GM19467 (cell line): Measurements from ENCODE around the gene PCBP3.
"Not testable (repeated sequence)": the region's sequence is repeated elsewhere in the genome, so short reads cannot be mapped to it uniquely, and the experiment has no call there.

ENCODE experiments used
- ATAC-seq: cut with Tn5 transposase; IDR thresholded peaks from one replicate; pipeline ENCODE4 v1.9.1; 2021; ENCODE audit warnings: mild to moderate bottlenecking, moderate library complexity; ENCODE audit not compliant: unreplicated experiment

PCBP3 gene

GRCh38 chr21:45662623-45663245 lies 19.2 kb downstream of the PCBP3 start:
- ATAC-seq: not testable (repeated sequence)

DNA sequence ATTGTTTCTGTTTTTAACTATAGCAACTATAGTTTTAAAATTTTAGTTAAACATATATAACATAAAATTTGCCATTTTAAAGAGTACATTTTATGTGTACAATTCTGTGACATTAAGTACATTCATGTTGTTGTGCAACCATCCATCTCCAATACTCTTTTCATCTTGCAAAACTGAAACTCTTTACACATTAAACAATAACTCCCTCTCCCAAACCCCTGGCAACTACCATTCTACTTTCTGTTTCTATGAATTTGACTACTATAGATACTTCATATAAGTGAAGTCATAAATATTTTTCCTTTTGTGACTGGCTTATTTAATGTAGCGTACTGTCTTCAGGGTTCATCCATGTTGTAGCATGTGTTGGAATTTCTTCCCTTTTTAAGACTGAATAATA lies 25.9 kb downstream of the PCBP3 start:
- ATAC-seq: no peak

DNA sequence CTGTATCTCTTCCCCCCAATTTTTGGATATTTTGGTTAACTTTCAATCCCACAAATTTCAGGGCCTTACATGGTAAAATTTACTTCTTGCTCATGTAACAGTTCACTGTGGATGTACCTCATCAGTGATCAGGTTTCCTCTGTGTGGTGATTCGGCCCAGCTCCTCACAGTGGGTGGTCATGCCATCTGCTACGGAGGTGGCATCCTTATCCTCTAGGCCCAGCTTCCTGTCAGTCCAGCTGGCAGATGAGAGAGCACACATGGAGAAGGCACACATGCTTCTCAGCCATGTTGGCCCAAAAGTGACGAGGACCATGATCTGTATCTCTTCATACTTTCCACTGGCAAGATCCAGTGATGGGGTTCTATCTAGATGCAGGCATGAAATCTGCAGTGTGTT lies 27.2 kb downstream of the PCBP3 start:
- no peak for ATAC-seq

GRCh38 chr21:45678790-45679189 lies 35.3 kb downstream of the PCBP3 start:
- ATAC-seq: not testable (repeated sequence)

DNA sequence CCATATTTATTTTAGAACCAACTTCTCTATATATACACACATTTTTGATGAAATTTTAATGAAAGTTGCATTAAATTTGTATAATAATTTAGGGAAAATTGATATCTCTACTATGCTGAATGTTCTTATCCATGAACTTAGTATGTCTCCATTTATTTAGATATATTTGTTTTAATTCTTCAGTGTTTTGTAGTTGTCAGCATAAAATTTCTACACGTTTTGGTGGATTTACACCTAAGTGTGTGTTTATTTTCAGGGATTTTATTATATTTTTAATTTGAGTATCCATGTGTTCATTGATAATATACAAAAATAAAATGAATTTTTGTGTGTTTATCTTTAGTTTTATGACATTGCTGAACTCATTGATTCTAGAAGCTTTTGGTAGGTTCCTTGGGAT lies 36.7 kb downstream of the PCBP3 start:
- no peak for ATAC-seq

DNA sequence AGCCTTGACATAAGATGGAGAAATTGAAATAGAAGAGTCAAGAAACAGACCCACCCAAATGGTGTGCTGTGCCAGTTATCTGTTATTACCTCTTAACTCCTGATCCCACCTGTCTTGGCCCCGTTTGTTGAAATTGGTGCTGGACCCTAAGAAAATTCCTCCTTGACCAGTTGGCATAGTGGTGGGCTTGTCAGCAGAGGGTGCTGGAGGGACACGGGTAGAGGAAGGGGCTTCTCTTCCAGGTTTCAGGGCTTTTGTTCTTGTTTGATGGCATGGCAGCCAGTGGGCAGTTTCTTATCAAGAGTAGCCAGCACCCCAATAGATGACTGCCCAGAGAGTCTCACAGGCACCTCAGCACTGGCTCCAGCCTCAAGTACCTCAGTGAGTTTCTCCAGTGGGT lies 51.6 kb downstream of the PCBP3 start:
- no peak for ATAC-seq

GRCh38 chr21:45698493-45699184 lies 55.1 kb downstream of the PCBP3 start:
- ATAC-seq: no peak

DNA sequence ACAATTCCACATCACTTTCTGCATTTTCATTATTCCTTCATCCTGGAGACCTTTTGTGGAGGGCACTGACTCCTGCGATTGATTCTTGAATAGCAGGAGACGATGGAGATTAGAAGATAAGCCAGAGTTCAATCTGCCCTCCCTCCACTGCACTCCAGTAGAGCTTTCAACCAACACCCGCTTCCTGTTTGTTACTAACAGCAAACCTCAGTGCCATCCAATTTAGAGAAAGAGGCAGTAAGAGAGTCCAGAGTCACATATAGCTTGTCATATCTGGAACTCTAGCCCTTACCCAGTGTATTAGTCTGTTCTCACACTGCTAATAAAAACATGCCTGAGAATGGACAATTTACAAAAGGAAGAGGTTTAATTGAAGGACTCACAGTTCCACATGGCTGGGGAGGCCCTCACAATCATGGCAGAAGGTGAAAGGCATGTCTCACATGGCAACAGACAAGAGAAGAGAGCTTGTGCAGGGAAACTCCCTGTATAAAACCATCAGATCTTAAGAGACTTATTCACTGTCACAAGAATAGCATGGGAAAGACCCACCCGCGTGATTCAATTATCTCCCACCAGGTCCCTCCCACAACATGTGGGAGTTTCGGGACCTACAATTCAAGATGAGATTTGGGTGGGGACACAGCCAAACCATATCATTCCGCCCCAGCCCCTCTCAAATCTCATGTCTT lies 55.9 kb downstream of the PCBP3 start:
- ATAC-seq: no peak

DNA sequence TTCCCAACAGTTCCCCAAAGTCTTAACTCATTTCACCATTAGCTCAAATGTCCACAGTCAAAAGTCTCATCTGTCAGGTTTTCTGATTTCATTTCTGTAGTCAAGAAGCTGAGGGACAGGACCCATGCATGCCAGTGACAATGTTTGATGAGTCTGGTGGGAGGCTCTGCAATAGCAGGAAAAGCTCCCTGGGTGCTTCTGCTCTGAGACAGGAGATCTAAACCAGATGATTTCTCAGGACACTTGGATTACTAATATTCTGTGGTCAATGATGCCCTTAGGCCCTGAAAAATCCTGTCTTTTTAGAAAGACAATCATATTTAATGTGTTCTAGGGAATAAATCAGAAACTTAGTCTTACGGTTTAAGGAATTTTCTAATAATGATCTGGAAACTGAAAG lies 56.4 kb downstream of the PCBP3 start:
- ATAC-seq: no peak

- no peak for ATAC-seq
Measured at GRCh38 chr21:45700461-45700860, 56.9 kb downstream of the PCBP3 start.

GRCh38 chr21:45704311-45705108 lies 61.0 kb downstream of the PCBP3 start:
- no peak for ATAC-seq

- no peak for ATAC-seq
Measured at GRCh38 chr21:45706299-45706698, 62.8 kb downstream of the PCBP3 start.

- ATAC-seq: no peak
Measured at GRCh38 chr21:45709173-45709572, 65.6 kb downstream of the PCBP3 start.

DNA sequence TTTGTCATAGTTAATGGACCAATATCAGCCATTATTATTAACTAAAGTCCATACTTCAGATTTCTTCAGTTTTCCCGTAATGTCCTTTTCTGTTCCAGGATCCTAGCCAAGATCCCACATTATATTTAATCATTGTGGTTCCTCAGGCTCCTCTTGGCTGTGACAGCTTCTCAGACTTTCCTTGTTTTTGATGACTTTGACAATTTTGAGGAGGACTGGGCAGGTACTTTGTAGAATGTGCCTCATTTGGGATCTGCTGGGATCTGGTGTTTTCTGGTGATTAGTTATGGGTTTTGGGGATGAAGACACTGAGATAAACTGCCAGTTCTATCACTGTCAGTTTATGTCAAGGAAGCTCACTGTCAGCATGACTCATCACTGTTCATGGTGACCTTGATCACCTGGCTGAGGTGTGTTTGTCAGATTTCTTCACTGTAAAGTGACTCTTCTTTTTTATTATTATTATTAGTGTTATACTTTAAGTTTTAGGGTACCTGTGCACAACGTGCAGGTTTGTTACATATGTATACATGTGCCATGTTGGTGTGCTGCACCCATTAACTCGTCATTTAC lies 66.3 kb downstream of the PCBP3 start:
- ATAC-seq: no peak

DNA sequence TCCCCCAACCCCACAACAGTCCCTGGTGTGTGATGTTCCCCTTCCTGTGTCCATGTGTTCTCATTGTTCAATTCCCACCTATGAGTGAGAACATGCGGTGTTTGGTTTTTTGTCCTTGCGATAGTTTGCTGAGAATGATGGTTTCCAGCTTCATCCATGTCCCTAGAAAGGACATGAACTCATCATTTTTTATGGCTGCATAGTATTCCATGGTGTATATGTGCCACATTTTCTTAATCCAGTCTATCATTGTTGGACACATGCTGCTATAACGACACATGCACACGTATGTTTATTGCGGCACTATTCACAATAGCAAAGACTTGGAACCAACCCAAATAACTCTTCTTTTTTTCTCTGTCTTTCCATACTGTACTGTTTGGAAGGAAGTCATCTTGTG lies 66.8 kb downstream of the PCBP3 start:
- ATAC-seq: not testable (repeated sequence)

DNA sequence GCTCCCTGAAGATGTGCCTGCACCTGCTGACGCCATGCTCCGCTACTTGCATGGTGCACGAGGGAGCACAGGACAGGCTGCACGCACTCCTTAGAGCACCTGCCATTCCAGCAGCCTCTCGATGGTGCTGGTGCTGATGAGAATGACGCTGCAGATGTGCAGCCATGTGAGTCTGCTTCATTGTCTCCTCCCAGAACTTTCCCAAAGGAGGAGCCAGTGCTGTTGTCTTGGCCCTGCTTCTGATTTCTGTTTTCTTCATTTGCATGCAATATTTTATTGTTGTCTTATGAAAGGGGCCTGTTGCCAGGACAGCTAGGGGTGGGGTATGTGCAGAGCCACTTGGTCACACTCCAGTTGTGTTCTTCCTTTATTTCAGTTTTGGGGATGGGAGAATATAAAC lies 70.1 kb downstream of the PCBP3 start:
- ATAC-seq: no peak

GRCh38 chr21:45715441-45715840 lies 71.9 kb downstream of the PCBP3 start:
- ATAC-seq: no peak

DNA sequence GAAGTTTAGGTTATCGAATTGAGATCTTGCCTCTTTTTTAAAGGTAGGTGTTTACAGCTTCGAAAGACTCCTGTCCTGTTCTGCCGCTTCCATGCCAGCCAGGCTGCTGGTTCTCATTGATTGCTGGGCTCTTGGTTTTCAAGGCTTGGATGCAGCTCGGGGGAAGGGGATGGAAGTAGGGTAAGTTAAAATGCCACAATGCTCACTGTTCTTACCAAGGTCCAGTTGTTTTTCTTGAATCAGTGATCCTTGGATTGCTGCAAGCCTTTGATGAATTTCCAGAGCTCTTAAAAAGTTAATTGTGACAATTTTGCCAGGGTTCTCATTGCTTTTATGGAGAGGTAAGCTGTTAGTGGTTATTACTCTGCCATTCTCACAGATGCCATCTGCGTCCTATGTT lies 74.9 kb downstream of the PCBP3 start:
- no peak for ATAC-seq

DNA sequence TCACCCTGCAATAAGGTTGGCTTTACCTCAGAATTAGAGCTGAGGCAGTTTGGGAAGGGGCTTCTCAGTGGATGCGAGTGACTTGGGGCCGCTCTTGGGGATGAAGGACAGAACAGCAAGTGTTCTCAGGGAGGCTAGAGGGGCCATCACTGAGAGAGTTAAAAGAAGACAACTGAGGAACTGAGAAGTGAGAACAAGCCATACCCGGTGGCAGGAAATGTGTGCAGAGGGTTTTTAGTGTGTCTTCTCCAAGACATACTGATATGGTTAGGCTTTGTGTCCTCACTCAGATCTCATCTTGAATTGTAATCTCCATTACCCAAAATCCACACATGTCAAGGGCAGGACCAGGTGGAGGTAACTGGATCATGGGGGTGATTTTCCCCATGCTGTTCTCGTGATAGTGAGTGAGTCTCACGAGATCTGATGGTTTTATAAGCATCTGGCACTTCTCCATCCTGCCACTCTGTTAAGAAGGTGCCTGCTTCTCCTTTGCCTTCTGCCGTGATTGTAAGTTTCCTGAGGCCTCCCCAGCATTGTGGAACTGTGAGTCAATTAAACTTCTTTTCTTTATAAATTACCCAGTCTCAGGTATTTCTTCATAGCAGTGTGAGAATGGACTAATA lies 75.8 kb downstream of the PCBP3 start:
- ATAC-seq: no peak

DNA sequence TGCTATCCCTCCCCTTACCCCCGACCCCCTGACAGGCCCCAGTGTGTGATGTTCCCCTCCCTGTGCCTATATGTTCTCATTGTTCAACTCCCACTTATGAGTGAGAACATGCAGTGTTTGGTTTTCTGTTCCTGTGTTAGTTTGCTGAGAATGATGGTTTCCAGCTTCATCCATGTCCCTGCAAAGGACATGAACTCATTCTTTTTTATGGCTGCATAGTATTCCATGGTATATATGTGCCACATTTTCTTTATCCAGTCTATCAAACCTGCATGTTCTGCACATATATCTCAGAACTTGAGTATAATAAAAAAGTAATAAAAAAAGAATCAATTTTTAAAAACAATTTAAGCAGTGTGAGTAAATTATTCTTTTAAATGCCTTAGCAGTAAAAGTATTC lies 76.7 kb downstream of the PCBP3 start:
- not testable (repeated sequence) for ATAC-seq

GRCh38 chr21:45721671-45722070 lies 78.1 kb downstream of the PCBP3 start:
- no peak for ATAC-seq
